ENCODE data around the gene ADAM10.

DNA sequence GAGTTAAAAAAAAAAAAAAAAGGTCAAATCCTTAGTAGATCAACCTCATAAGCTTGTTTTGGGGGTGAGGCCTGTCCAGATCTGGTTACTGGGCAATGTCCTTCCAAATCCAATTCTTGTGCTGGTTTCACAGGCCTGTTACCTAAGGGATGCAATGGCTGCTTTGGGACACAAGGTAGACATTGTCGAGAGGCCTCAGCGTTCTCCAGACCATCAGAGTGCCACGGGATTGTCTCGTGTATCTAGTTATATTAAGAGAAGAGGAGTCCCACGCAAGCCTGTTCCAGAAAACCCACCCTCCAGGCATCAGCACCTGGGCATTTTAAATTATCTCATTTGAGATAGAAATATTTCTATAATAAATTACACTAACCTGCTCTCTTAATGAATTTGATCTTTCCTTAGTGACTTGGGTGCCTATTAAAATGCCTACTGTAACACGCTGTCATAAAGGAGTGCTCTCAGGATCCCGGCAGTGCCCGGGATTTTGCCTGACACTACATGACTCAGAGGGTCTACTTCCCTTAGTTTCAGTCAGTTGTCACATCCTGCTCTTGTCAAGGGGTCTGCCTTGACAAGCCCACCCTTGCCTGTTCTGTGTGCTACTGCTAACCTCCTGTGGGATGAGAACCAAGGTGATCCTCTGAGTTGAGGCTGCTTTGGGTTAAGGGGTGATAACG is 201.7 kb downstream of the ADAM10 start:
- TF ChIP-seq POLR2A (IDR thresholded peaks at IDR 0.05) = no peak
- TF ChIP-seq, protein P1, sequence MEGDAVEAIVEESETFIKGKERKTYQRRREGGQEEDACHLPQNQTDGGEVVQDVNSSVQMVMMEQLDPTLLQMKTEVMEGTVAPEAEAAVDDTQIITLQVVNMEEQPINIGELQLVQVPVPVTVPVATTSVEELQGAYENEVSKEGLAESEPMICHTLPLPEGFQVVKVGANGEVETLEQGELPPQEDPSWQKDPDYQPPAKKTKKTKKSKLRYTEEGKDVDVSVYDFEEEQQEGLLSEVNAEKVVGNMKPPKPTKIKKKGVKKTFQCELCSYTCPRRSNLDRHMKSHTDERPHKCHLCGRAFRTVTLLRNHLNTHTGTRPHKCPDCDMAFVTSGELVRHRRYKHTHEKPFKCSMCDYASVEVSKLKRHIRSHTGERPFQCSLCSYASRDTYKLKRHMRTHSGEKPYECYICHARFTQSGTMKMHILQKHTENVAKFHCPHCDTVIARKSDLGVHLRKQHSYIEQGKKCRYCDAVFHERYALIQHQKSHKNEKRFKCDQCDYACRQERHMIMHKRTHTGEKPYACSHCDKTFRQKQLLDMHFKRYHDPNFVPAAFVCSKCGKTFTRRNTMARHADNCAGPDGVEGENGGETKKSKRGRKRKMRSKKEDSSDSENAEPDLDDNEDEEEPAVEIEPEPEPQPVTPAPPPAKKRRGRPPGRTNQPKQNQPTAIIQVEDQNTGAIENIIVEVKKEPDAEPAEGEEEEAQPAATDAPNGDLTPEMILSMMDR (IDR thresholded peaks at IDR 0.05 in 4 of 5, conservative IDR thresholded peaks at IDR 0.05 in 1 of 5) = no peak
